Caki2 (cell line): ENCODE data around the gene PDZD7. TPM values are rescaled to one million over a fixed set of nuclear protein-coding genes. Genes with fewer than 3 reads are reported as not detected.
A peak's percentile ranks its signal among the peaks of the same experiment; 100 is the strongest.
"Not testable (repeated sequence)": the region's sequence is repeated elsewhere in the genome, so short reads cannot be mapped to it uniquely, and the experiment has no call there.

ENCODE experiments used
- DNase-seq: peaks from one replicate; pipeline ENCODE4 v3.0.0-alpha.2; 2015; ENCODE audit warnings: low read depth
- in situ Hi-C: cut with HindIII; loops from 2 replicates; pipeline ENCODE4 v1.10.0; 2016; ENCODE audit warnings: low sequenced_read_pairs, low pct_unique_long_range_greater_than_20kb, mixed read lengths
- total RNA-seq: library from RNA; depleted of rRNA; stranded (reverse); fragments of >200 nt; shearing (Covaris generic); gene quantifications from 2 replicates; pipeline ENCODE4 v1.2.3, GENCODE V29; 2014; ENCODE audit warnings: low replicate concordance

PDZD7 gene
- total RNA-seq, 1 experiment from 2014 or later: 0.51 TPM

- DNase-seq: no peak
- in situ Hi-C loops: no loop called here
Observed at GRCh38 chr10:100980711-100981110, 50.2 kb downstream of the PDZD7 start.

- in situ Hi-C loops: no loop called here
- DNase-seq: no peak
Observed at GRCh38 chr10:100980311-100980710, 50.6 kb downstream of the PDZD7 start.

- no peak for DNase-seq
Observed at GRCh38 chr10:100979791-100980272, 51.1 kb downstream of the PDZD7 start.

GRCh38 chr10:100978901-100979195 lies 52.1 kb downstream of the PDZD7 start:
- DNase-seq: no peak
- in situ Hi-C loops: no loop called here

More at GRCh38 chr10:100979791-100980272, 51.1 kb downstream of the PDZD7 start:
- in situ Hi-C loops: no loop called here

GRCh38 chr10:100978121-100978900 lies 52.6 kb downstream of the PDZD7 start:
- DNase-seq: no peak
- in situ Hi-C loops: no loop called here

GRCh38 chr10:100977436-100977835 lies 53.5 kb downstream of the PDZD7 start:
- in situ Hi-C loops: no loop called here
- DNase-seq: no peak

GRCh38 chr10:100976906-100977305 lies 54.0 kb downstream of the PDZD7 start:
- no peak for DNase-seq
- in situ Hi-C loops: no loop called here

- DNase-seq, in situ Hi-C loops: not testable (repeated sequence)
Observed at GRCh38 chr10:100975397-100975796, 55.5 kb downstream of the PDZD7 start.

- in situ Hi-C loops: no loop called here
- no peak for DNase-seq
Observed at GRCh38 chr10:100972904-100973535, 57.9 kb downstream of the PDZD7 start.

GRCh38 chr10:100972115-100972903 lies 58.6 kb downstream of the PDZD7 start:
- no peak for DNase-seq
- in situ Hi-C loops: no loop called here

- in situ Hi-C loops: no loop called here
- peak; percentile 56 for DNase-seq
Observed at GRCh38 chr10:100970914-100971811, 59.8 kb downstream of the PDZD7 start.

- in situ Hi-C loops: no loop called here
- DNase-seq: no peak
Observed at GRCh38 chr10:100970076-100970913, 60.6 kb downstream of the PDZD7 start.

- DNase-seq: peak; percentile 4
- in situ Hi-C loops: no loop called here
Observed at GRCh38 chr10:100969187-100970075, 61.5 kb downstream of the PDZD7 start, which contains the start of gene SEMA4G. TSS of gene SEMA4G (plus strand) at chr10:100969504. CDS start at chr10:100972913, 3,409 bp downstream.

GRCh38 chr10:100968863-100969186 lies 62.1 kb downstream of the PDZD7 start:
- in situ Hi-C loops: no loop called here
- DNase-seq: no peak

- no peak for DNase-seq
- in situ Hi-C loops: no loop called here
Observed at GRCh38 chr10:100968062-100968736, 62.7 kb downstream of the PDZD7 start.

GRCh38 chr10:100967332-100967731 lies 63.6 kb downstream of the PDZD7 start:
- in situ Hi-C loops: no loop called here
- no peak for DNase-seq
